HL-60 (cell line): ENCODE measurements around the gene GNG4.

Source experiments
- GABPA ChIP-seq: IDR thresholded peaks from 2 replicates; pipeline ENCODE4 v1.6.1; 2012; ENCODE audit warnings: low read depth
- POLR2AphosphoS5 ChIP-seq: IDR thresholded peaks from 2 replicates; pipeline ENCODE4 v1.6.1; 2012; ENCODE audit warnings: low read depth
- REST ChIP-seq: IDR thresholded peaks from 2 replicates; pipeline ENCODE4 v1.6.1; 2012; ENCODE audit warnings: low read depth; ENCODE audit not compliant: insufficient replicate concordance
- SPI1 ChIP-seq: IDR thresholded peaks from 2 replicates; pipeline ENCODE4 v1.6.1; 2012; ENCODE audit warnings: low read depth, mild to moderate bottlenecking, borderline replicate concordance
- TF ChIP-seq, protein P1 (sequence below): IDR thresholded peaks from one replicate; pipeline ENCODE4 v1.5.1; 2011; ENCODE audit warnings: low read length, control low read depth, inconsistent platforms; ENCODE audit not compliant: insufficient read depth

GRCh38 chr1:235562589-235562988 is 87.0 kb downstream of the GNG4 start:
- TF ChIP-seq, protein P1, sequence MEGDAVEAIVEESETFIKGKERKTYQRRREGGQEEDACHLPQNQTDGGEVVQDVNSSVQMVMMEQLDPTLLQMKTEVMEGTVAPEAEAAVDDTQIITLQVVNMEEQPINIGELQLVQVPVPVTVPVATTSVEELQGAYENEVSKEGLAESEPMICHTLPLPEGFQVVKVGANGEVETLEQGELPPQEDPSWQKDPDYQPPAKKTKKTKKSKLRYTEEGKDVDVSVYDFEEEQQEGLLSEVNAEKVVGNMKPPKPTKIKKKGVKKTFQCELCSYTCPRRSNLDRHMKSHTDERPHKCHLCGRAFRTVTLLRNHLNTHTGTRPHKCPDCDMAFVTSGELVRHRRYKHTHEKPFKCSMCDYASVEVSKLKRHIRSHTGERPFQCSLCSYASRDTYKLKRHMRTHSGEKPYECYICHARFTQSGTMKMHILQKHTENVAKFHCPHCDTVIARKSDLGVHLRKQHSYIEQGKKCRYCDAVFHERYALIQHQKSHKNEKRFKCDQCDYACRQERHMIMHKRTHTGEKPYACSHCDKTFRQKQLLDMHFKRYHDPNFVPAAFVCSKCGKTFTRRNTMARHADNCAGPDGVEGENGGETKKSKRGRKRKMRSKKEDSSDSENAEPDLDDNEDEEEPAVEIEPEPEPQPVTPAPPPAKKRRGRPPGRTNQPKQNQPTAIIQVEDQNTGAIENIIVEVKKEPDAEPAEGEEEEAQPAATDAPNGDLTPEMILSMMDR: no peak
- TF ChIP-seq SPI1: no peak
- no peak for TF ChIP-seq POLR2AphosphoS5
- TF ChIP-seq GABPA: no peak
- no peak for TF ChIP-seq REST
